ENCODE measurements around the gene UGT1A3.

The UGT1A3 gene

DNA sequence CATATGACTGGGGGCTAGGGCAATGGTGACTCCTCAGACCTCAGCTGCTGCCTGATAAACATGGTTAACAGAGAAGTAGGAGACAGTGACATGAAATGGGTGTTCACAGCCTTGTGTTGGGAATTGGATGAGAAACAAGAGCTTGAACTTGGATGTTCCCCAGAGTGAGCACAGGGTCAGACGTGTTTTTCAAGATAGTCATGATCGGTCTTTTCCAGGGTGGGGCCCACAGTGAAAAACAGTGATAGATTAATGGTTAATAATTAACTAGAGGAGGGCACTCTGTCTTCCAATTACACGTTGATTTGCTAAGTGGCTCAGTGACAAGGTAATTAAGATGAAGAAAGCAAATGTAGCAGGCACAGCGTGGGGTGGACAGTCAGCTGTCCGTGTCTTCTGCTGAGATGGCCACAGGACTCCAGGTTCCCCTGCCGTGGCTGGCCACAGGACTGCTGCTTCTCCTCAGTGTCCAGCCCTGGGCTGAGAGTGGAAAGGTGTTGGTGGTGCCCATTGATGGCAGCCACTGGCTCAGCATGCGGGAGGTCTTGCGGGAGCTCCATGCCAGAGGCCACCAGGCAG, at the start of gene UGT1A3:
UGT1A3 (plus strand) TSS at position 320 of the 579 bp plus-strand sequence; CDS start at position 405, 85 bp downstream.
- Histone ChIP-seq H3K27me3 (ENCODE audit: insufficient read depth, low read depth) (no peaks in the 10 kb centered on the region), H3K4me2 (no peak within 1 kb of the TSS), H3K79me2 (ENCODE audit: insufficient read depth, low read depth) (no peaks in the 10 kb centered on the region), H4K20me1 (ENCODE audit: insufficient read depth) (no peaks in the 10 kb centered on the region), H3K4me3 (IDR thresholded peaks at IDR 0.05; ENCODE audit: insufficient read depth, low read depth, low read length) (no peak within 1 kb of the TSS), H3K9ac (no peak within 1 kb of the TSS), H3K27ac (no peak within 1 kb of the TSS), H3K4me1 (ENCODE audit: low read depth, poor library complexity, severe bottlenecking) (no peaks in the 10 kb centered on the region), H2AFZ (ENCODE audit: low read depth) (no peak within 1 kb of the TSS), H3K36me3 (ENCODE audit: insufficient read depth) (no peaks in the 10 kb centered on the region)
- TF ChIP-seq, protein P1, sequence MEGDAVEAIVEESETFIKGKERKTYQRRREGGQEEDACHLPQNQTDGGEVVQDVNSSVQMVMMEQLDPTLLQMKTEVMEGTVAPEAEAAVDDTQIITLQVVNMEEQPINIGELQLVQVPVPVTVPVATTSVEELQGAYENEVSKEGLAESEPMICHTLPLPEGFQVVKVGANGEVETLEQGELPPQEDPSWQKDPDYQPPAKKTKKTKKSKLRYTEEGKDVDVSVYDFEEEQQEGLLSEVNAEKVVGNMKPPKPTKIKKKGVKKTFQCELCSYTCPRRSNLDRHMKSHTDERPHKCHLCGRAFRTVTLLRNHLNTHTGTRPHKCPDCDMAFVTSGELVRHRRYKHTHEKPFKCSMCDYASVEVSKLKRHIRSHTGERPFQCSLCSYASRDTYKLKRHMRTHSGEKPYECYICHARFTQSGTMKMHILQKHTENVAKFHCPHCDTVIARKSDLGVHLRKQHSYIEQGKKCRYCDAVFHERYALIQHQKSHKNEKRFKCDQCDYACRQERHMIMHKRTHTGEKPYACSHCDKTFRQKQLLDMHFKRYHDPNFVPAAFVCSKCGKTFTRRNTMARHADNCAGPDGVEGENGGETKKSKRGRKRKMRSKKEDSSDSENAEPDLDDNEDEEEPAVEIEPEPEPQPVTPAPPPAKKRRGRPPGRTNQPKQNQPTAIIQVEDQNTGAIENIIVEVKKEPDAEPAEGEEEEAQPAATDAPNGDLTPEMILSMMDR (conservative IDR thresholded peaks at IDR 0.05; ENCODE audit: low read depth, low read length) = no peak

DNA sequence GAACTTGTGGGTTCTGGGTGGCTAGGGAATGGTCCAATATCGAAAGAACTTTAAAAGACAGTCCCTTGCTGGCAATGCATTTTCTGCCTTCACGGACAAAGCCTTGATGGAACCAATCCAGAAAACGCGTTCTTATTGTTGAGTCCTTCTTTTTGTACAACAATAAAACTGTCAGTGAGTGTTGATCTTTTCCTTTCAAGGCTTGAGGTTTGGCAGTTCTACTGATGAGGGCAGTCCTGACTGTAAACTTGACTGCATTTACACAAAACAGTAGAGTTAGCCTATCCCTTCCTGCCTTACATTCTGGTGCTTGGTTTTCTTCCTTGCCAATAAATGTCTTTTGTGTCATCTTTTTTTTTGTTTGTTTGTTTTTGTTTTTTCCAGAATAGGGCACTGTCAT, 49.6 kb upstream of the UGT1A3 start:
- TF ChIP-seq, protein P1 (conservative IDR thresholded peaks at IDR 0.05; ENCODE audit: low read depth, low read length) = no peak
- Histone ChIP-seq H2AFZ (ENCODE audit: low read depth) (no peak overlapping the region), H3K27ac (no peak overlapping the region), H3K4me2 (no peak overlapping the region), H3K36me3 (ENCODE audit: insufficient read depth) (no peaks in the 10 kb centered on the region), H4K20me1 (ENCODE audit: insufficient read depth) (no peaks in the 10 kb centered on the region), H3K4me3 (IDR thresholded peaks at IDR 0.05; ENCODE audit: insufficient read depth, low read depth, low read length) (no peak overlapping the region), H3K27me3 (ENCODE audit: insufficient read depth, low read depth) (no peaks in the 10 kb centered on the region), H3K9ac (no peak overlapping the region), H3K4me1 (ENCODE audit: low read depth, poor library complexity, severe bottlenecking) (no peaks in the 10 kb centered on the region), H3K79me2 (ENCODE audit: insufficient read depth, low read depth) (no peaks in the 10 kb centered on the region)

DNA sequence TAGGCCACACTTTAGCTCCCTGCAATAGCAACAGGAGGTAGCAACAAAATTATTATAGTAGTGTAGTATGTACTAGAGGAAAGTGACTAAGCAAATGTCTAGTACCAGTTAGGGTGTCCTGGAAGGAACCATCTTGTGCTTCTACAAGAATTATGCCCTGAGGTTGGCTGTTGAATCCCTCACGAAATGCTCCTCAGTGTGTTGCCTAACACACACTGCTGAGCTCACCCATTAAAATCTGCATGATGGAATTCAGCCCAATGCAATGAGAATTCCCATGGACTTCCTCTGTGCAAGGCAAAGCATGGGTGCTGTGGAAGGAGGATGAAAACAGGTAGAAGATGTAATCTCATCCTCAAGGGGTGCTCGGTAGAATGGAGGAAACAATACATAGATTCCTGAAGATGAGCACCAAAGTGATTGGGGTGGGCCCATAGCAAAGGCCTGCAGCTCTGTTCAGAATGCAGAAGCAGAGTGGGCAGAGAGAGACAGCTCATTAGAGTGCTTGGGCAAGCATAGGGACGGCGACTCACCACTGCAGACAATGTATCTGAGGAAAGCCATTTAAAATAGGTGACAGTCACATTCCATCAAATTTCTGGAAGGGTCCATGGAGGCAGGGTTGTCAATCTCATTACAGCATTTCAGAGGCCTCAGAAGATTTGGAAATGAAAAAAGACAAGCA, 48.3 kb upstream of the UGT1A3 start:
- no peak overlapping the region for H3K4me3 ChIP-seq (IDR thresholded peaks at IDR 0.05; ENCODE audit: insufficient read depth, low read depth, low read length)
- no peak overlapping the region for H3K9ac ChIP-seq
- H4K20me1 ChIP-seq (ENCODE audit: insufficient read depth) = no peaks in the 10 kb centered on the region
- no peaks in the 10 kb centered on the region for H3K79me2 ChIP-seq (ENCODE audit: insufficient read depth, low read depth)
- no peak overlapping the region for H3K4me2 ChIP-seq
- TF ChIP-seq, protein P1 (conservative IDR thresholded peaks at IDR 0.05; ENCODE audit: low read depth, low read length) = no peak
- no peak overlapping the region for H2AFZ ChIP-seq (ENCODE audit: low read depth)
- no peak overlapping the region for H3K27ac ChIP-seq
- H3K4me1 ChIP-seq (ENCODE audit: low read depth, poor library complexity, severe bottlenecking) = no peaks in the 10 kb centered on the region
- no peaks in the 10 kb centered on the region for H3K36me3 ChIP-seq (ENCODE audit: insufficient read depth)
- no peaks in the 10 kb centered on the region; the same call in 1 of the 2 replicates for H3K27me3 ChIP-seq (ENCODE audit: insufficient read depth, low read depth)

DNA sequence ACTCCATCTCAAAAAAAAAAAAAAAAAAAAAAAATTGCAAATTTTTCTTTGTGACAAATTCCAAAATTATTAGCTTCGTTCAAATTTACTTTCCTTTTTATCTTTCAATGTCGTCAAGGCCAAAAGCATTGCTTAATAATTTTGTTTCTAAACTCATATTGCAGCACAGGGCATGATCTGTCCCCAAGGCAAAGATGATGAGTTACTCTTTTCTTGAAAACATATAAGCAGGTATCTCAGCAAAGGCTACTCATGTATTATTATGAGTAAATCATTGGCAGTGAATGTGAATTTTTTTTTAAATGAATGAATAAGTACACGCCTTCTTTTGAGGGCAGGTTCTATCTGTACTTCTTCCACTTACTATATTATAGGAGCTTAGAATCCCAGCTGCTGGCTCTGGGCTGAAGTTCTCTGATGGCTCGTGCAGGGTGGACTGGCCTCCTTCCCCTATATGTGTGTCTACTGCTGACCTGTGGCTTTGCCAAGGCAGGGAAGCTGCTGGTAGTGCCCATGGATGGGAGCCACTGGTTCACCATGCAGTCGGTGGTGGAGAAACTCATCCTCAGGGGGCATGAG, 47.2 kb upstream of the UGT1A3 start, which contains the start of gene UGT1A7:
UGT1A7 (plus strand) TSS at position 381 of the 579 bp plus-strand sequence; CDS start at position 418, 37 bp downstream.
- no peak within 1 kb of the TSS for H2AFZ ChIP-seq (ENCODE audit: low read depth)
- TF ChIP-seq, protein P1 (conservative IDR thresholded peaks at IDR 0.05; ENCODE audit: low read depth, low read length) = no peak

More for the DNA sequence above, 47.2 kb upstream of the UGT1A3 start, which contains the start of gene UGT1A7:
- Histone ChIP-seq H3K9ac (no peak within 1 kb of the TSS), H3K4me3 (IDR thresholded peaks at IDR 0.05; ENCODE audit: insufficient read depth, low read depth, low read length) (no peak within 1 kb of the TSS), H3K27me3 (ENCODE audit: insufficient read depth, low read depth) (no peaks in the 10 kb centered on the region; the same call in 1 of the 2 replicates), H3K36me3 (ENCODE audit: insufficient read depth) (no peaks in the 10 kb centered on the region), H3K4me2 (no peak within 1 kb of the TSS), H4K20me1 (ENCODE audit: insufficient read depth) (no peaks in the 10 kb centered on the region), H3K4me1 (ENCODE audit: low read depth, poor library complexity, severe bottlenecking) (no peaks in the 10 kb centered on the region), H3K27ac (no peak within 1 kb of the TSS), H3K79me2 (ENCODE audit: insufficient read depth, low read depth) (no peaks in the 10 kb centered on the region)

Measured in KMS-11 (cell line).